GM23338 (cell line): ENCODE data around the gene RASSF1. TPM values are rescaled to one million over a fixed set of nuclear protein-coding genes. Genes with fewer than 3 reads are reported as not detected.

Source experiments
- ATAC-seq: fragments of 200-7000 bp; cut with Tn5 transposase; 3 replicates; pipeline ENCODE4 v1.9.1; 2020
- DNase-seq: peaks from one replicate; pipeline ENCODE4 v3.0.0-alpha.2; 2015; ENCODE audit warnings: low spot score
- H2AFZ ChIP-seq: fragments of 200-600 bp; sonication (generic); 2 replicates; pipeline ENCODE4 v1.8.0; 2016; ENCODE audit warnings: antibody characterized with exemption, mild to moderate bottlenecking, moderate library complexity
- H3F3A ChIP-seq: fragments of 200-600 bp; sonication (generic); replicated peaks from 2 replicates; pipeline ENCODE4 v1.8.0; 2017; ENCODE audit warnings: antibody characterized with exemption, mixed run types, low read depth
- H3K27ac ChIP-seq: fragments of 200-600 bp; sonication (generic); 2 replicates; pipeline ENCODE4 v1.6.1; 2016; ENCODE audit warnings: low read depth
- H3K27me3 ChIP-seq: fragments of 200-600 bp; sonication (generic); 2 replicates; pipeline ENCODE4 v1.8.0; 2016; ENCODE audit warnings: mild to moderate bottlenecking, mixed run types, moderate library complexity; ENCODE audit not compliant: insufficient read depth
- H3K36me3 ChIP-seq: fragments of 200-600 bp; sonication (generic); 2 replicates; pipeline ENCODE4 v1.8.0; 2016; ENCODE audit warnings: mild to moderate bottlenecking; ENCODE audit not compliant: insufficient read depth
- H3K4me1 ChIP-seq: fragments of 200-600 bp; sonication (generic); 2 replicates; pipeline ENCODE4 v1.8.0; 2016; ENCODE audit warnings: mild to moderate bottlenecking, moderate library complexity; ENCODE audit not compliant: insufficient read depth
- H3K4me2 ChIP-seq: fragments of 200-600 bp; sonication (generic); 2 replicates; pipeline ENCODE4 v1.7.1; 2017; ENCODE audit warnings: mixed run types
- H3K4me3 ChIP-seq: fragments of 200-600 bp; sonication (generic); 2 replicates; pipeline ENCODE4 v1.6.1; 2016; ENCODE audit warnings: mixed run types
- H3K79me2 ChIP-seq: fragments of 200-600 bp; sonication (generic); replicated peaks from 2 replicates; pipeline ENCODE4 v1.8.0; 2017; ENCODE audit warnings: mild to moderate bottlenecking; ENCODE audit not compliant: insufficient read depth
- H3K9me2 ChIP-seq: fragments of 200-600 bp; sonication (generic); 2 replicates; pipeline ENCODE4 v1.8.0; 2017; ENCODE audit not compliant: insufficient read depth
- H4K20me1 ChIP-seq: fragments of 200-600 bp; sonication (generic); replicated peaks from 2 replicates; pipeline ENCODE4 v1.8.0; 2017; ENCODE audit warnings: mild to moderate bottlenecking; ENCODE audit not compliant: insufficient read depth
- H3K27ac Mint-ChIP-seq: 2 replicates; pipeline ENCODE4 v1.8.0; 2020; ENCODE audit warnings: inconsistent platforms, mild to moderate bottlenecking, moderate library complexity, mixed read lengths
- H3K27me3 Mint-ChIP-seq: 3 replicates; pipeline ENCODE4 v1.8.0; 2022; ENCODE audit warnings: low read depth, mild to moderate bottlenecking, moderate library complexity, mixed read lengths, inconsistent platforms; ENCODE audit not compliant: insufficient read depth, poor library complexity
- H3K36me3 Mint-ChIP-seq: 3 replicates; pipeline ENCODE4 v1.8.0; 2021; ENCODE audit warnings: low read depth, mild to moderate bottlenecking, inconsistent platforms, moderate library complexity, mixed read lengths
- H3K4me1 Mint-ChIP-seq: 3 replicates; pipeline ENCODE4 v1.8.0; 2020; ENCODE audit warnings: mild to moderate bottlenecking, inconsistent platforms, mixed read lengths
- H3K4me3 Mint-ChIP-seq: 3 replicates; pipeline ENCODE4 v1.8.0; 2021; ENCODE audit warnings: moderate library complexity, mild to moderate bottlenecking, inconsistent platforms, mixed read lengths
- H3K9me3 Mint-ChIP-seq: 3 replicates; pipeline ENCODE4 v1.8.0; 2020; ENCODE audit warnings: moderate library complexity, mild to moderate bottlenecking, inconsistent platforms, mixed read lengths
- CREB1 ChIP-seq: fragments of 250-450 bp; sonication (Bioruptor Pico); IDR thresholded peaks from 2 replicates; pipeline ENCODE4 v1.5.0; 2020; ENCODE audit warnings: low read depth, mild to moderate bottlenecking, moderate library complexity
- CTCF ChIP-seq, 2 experiments: fragments of 200-600 bp in 1 of 2; sonication (generic) in 1 of 2; conservative IDR thresholded peaks; 2 replicates each; pipeline versions ENCODE4 v1.5.1 to v1.6.1; 2016 to 2017; ENCODE audit warnings: antibody characterized with exemption in 2 of 2, low read depth in 2 of 2, mild to moderate bottlenecking in 2 of 2, moderate library complexity in 1 of 2
- ETS1 ChIP-seq: IDR thresholded peaks from 2 replicates; pipeline ENCODE4 v1.6.1; 2016; ENCODE audit warnings: antibody characterized with exemption
- EZH2 ChIP-seq: fragments of 200-600 bp; sonication (generic); IDR thresholded peaks from one replicate; pipeline ENCODE4 v1.8.0; 2017; ENCODE audit warnings: antibody characterized with exemption, mild to moderate bottlenecking, low read depth; ENCODE audit not compliant: unreplicated experiment
- EZH2phosphoT487 ChIP-seq: fragments of 200-600 bp; sonication (generic); IDR thresholded peaks from one replicate; pipeline ENCODE4 v1.8.1; 2018; ENCODE audit warnings: antibody characterized with exemption; ENCODE audit not compliant: unreplicated experiment
- JUNB ChIP-seq: IDR thresholded peaks from one replicate; pipeline ENCODE4 v1.6.1; 2016; ENCODE audit warnings: antibody characterized with exemption; ENCODE audit not compliant: unreplicated experiment
- POLR2AphosphoS5 ChIP-seq: IDR thresholded peaks from 2 replicates; pipeline ENCODE4 v1.6.1; 2016; ENCODE audit warnings: antibody characterized with exemption, low read depth
- REST ChIP-seq: IDR thresholded peaks from one replicate; pipeline ENCODE4 v1.6.1; 2018; ENCODE audit warnings: antibody characterized with exemption; ENCODE audit not compliant: unreplicated experiment
- STAT1 ChIP-seq: IDR thresholded peaks from one replicate; pipeline ENCODE4 v1.6.1; 2016; ENCODE audit warnings: antibody characterized with exemption; ENCODE audit not compliant: unreplicated experiment
- ZNF114 ChIP-seq: fragments of 250-450 bp; sonication (Bioruptor Pico); IDR thresholded peaks from 2 replicates; pipeline ENCODE4 v1.5.0; 2020; ENCODE audit warnings: mild to moderate bottlenecking, moderate library complexity
- ZNF331 ChIP-seq: fragments of 250-450 bp; sonication (Bioruptor Pico); IDR thresholded peaks from 2 replicates; pipeline ENCODE4 v1.5.0; 2020; ENCODE audit warnings: low read depth, mild to moderate bottlenecking, moderate library complexity
- ZNF462 ChIP-seq: fragments of 250-450 bp; sonication (Bioruptor Pico); IDR thresholded peaks from 2 replicates; pipeline ENCODE4 v1.5.0; 2020; ENCODE audit warnings: mild to moderate bottlenecking, moderate library complexity
- polyA plus RNA-seq: library from polyadenylated mRNA; unstranded; fragments of >200 nt; fragmentation: Nextera tagmentation; extraction: Ambion mirVana; gene quantifications from 2 replicates; pipeline ENCODE4 v1.2.1, GENCODE V29; 2016
- total RNA-seq: library from RNA; depleted of rRNA; stranded (reverse); fragments of >200 nt; shearing (Covaris generic); gene quantifications from 2 replicates; pipeline ENCODE4 v1.2.3, GENCODE V29; 2014

The RASSF1 gene
- total and polyA plus RNA-seq, 2 experiments from 2014 or later = 9.6 to 15.7 TPM

- Histone ChIP-seq H3K27me3 (no peaks in the 10 kb centered on the region), H4K20me1 (peaks cover 24% of the 10 kb centered on the region), H3K9me2 (no peaks in the 10 kb centered on the region), H2AFZ (no peak overlapping the region), H3K4me2 (no peak overlapping the region), H3K4me1 (peaks cover 19% of the 10 kb centered on the region), H3F3A (peaks cover 30% of the 10 kb centered on the region), H3K36me3 (peaks cover 8% of the 10 kb centered on the region), H3K4me3 (no peak overlapping the region), H3K79me2 (peaks cover 46% of the 10 kb centered on the region), H3K27ac (no peak overlapping the region)
- DNase-seq (no peak), ATAC-seq (no peak)
- H3K4me1 Mint-ChIP-seq = peaks cover 21% of the 10 kb centered on the region; the same call in 2 of the 3 replicates
- H3K9me3 Mint-ChIP-seq = no peaks in the 10 kb centered on the region
- H3K27me3 Mint-ChIP-seq = peaks cover 8% of the 10 kb centered on the region
- TF ChIP-seq ZNF462 = no peak
- TF ChIP-seq ZNF331 (CRISPR knock-in tag) = no peak
- TF ChIP-seq CTCF (conservative IDR thresholded peaks at IDR 0.05; ENCODE audit: low read depth in 2 of 2) = no peak
- TF ChIP-seq JUNB = no peak
- TF ChIP-seq CREB1 (CRISPR knock-in tag) = no peak
- no peak for TF ChIP-seq ZNF114 (CRISPR knock-in tag)
- no peak for TF ChIP-seq STAT1
- no peak for TF ChIP-seq EZH2
- TF ChIP-seq EZH2phosphoT487 = no peak
- TF ChIP-seq POLR2AphosphoS5 = no peak
- TF ChIP-seq ETS1 = no peak
- TF ChIP-seq REST = no peak
- H3K4me3 Mint-ChIP-seq = no peak overlapping the region
- no peak overlapping the region for H3K27ac Mint-ChIP-seq
- H3K36me3 Mint-ChIP-seq = peaks cover 29% of the 10 kb centered on the region
These were observed 9.2 kb downstream of the RASSF1 start for GRCh38 chr3:50331364-50331907.
